Testis (tissue), 3 donors: ENCODE measurements around the gene KIF1A. TPM values are rescaled to one million over a fixed set of nuclear protein-coding genes. Genes with fewer than 3 reads are reported as not detected.

Experiments
- DNase-seq: peaks from one replicate; pipeline ENCODE4 v3.0.0-alpha.2; 2019
- H3K27ac ChIP-seq, 2 donors: fragments of 200-600 bp; sonication (generic); one replicate each; pipeline ENCODE4 v1.5.1; 2019
- H3K27me3 ChIP-seq: fragments of 200-600 bp; sonication (generic); one replicate; pipeline ENCODE4 v1.5.1; 2019
- H3K36me3 ChIP-seq: fragments of 200-600 bp; sonication (generic); one replicate; pipeline ENCODE4 v1.5.1; 2017; ENCODE audit warnings: low read depth; ENCODE audit errors: missing control alignments
- H3K4me1 ChIP-seq: fragments of 200-600 bp; sonication (generic); one replicate; pipeline ENCODE4 v1.5.1; 2019
- H3K4me3 ChIP-seq, 2 donors: fragments of 200-600 bp; sonication (generic); one replicate each; pipeline ENCODE4 v1.5.1; 2017 to 2019
- H3K9me3 ChIP-seq: fragments of 200-600 bp; sonication (generic); one replicate; pipeline ENCODE4 v1.5.1; 2017
- POLR2A ChIP-seq: fragments of 450-650 bp; IDR thresholded peaks from one replicate; pipeline ENCODE4 v1.6.1; 2017; ENCODE audit warnings: antibody characterized with exemption, mild to moderate bottlenecking, moderate library complexity
- WGBS, 2 donors: methylation state at CpG; one replicate each; pipeline ENCODE4 v1.1.5; 2018; 5-methylcytosine and 5-hydroxymethylcytosine counted together
- intact Hi-C: fragments of 100-400 bp; cut with DNase I; formaldehyde crosslinking; loops from one replicate; pipeline ENCODE4 v1.15.1; 2023; ENCODE audit warnings: low total_unique reads
- polyA plus RNA-seq: library from polyadenylated mRNA; stranded (reverse); fragments of 350-450 nt; fragmentation: Illumina TruSeq; extraction: RNeasy Lipid Tissue Mini Kit (QIAGEN cat#74804); gene quantifications from one replicate; pipeline ENCODE4 v1.2.3, GENCODE V29; 2014; ENCODE audit warnings: low read depth, low replicate concordance; ENCODE audit not compliant: insufficient read depth
- total RNA-seq, 2 donors: library from RNA; depleted of rRNA; stranded (reverse); fragments of >200 nt; gene quantifications; one replicate each; pipeline ENCODE4 v1.2.3, GENCODE V29; 2016
- TF ChIP-seq, protein P1 (sequence below), 3 experiments: fragments of 450-650 bp in 2 of 3; fragments of 200-600 bp in 1 of 3; sonication (generic) in 1 of 3; IDR thresholded peaks; one replicate each; pipeline ENCODE4 v1.5.1; 2016 to 2019; ENCODE audit warnings: antibody characterized with exemption in 3 of 3, mild to moderate bottlenecking in 2 of 3, moderate library complexity in 1 of 3

Gene KIF1A
- total and polyA plus RNA-seq, 3 donors from 2014 or later = 33.5 to 42.1 (median 37.0) TPM

DNA sequence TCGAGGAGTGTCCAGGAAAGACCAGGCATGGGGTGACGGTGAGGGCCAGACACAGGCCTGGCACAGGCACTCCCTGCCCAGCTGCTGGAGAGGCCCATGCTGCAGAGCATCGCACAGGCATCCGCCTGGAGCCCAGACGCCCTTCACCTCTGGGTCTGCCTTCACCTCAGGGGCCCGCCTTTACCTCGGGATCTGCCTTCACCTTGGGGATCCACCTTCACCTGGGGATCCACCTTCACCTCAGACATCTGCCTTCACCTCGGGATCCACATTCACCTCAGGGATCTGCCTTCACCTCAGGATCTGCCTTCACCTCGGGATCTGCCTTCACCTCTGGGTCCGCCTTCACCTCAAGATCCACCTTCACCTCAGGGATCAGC, 7.7 kb downstream of the KIF1A start:
- DNase-seq = no peak

GRCh38 chr2:240811346-240812300, 8.4 kb downstream of the KIF1A start:
- Histone ChIP-seq H3K4me1 (no peaks in the 10 kb centered on the region), H3K27me3 (no peaks in the 10 kb centered on the region), H3K27ac (no peak overlapping the region), H3K4me3 (no peak overlapping the region), H3K36me3 (no peaks in the 10 kb centered on the region), H3K9me3 (no peaks in the 10 kb centered on the region)
- no peak for DNase-seq
- intact Hi-C loops = no loop called here
- TF ChIP-seq, protein P1, sequence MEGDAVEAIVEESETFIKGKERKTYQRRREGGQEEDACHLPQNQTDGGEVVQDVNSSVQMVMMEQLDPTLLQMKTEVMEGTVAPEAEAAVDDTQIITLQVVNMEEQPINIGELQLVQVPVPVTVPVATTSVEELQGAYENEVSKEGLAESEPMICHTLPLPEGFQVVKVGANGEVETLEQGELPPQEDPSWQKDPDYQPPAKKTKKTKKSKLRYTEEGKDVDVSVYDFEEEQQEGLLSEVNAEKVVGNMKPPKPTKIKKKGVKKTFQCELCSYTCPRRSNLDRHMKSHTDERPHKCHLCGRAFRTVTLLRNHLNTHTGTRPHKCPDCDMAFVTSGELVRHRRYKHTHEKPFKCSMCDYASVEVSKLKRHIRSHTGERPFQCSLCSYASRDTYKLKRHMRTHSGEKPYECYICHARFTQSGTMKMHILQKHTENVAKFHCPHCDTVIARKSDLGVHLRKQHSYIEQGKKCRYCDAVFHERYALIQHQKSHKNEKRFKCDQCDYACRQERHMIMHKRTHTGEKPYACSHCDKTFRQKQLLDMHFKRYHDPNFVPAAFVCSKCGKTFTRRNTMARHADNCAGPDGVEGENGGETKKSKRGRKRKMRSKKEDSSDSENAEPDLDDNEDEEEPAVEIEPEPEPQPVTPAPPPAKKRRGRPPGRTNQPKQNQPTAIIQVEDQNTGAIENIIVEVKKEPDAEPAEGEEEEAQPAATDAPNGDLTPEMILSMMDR (IDR thresholded peaks at IDR 0.05) = no peak
- no peak for TF ChIP-seq POLR2A
- 92 to 94% methylated on average over 17 of the region's 17 CpGs for WGBS, 2 donors

More for the DNA sequence above, 7.7 kb downstream of the KIF1A start:
- no peak overlapping the region for H3K4me3 ChIP-seq
- H3K4me1 ChIP-seq = no peaks in the 10 kb centered on the region
- no peaks in the 10 kb centered on the region for H3K9me3 ChIP-seq
- H3K27ac ChIP-seq = no peak overlapping the region
- WGBS, 2 donors = 87 to 93% methylated on average over 6 to 10 of the region's 10 CpGs
- no peaks in the 10 kb centered on the region for H3K27me3 ChIP-seq
- TF ChIP-seq POLR2A = no peak
- TF ChIP-seq, protein P1 (IDR thresholded peaks at IDR 0.05) = no peak
- H3K36me3 ChIP-seq = no peaks in the 10 kb centered on the region
- intact Hi-C loops = no loop called here

GRCh38 chr2:240810621-240811020, 9.4 kb downstream of the KIF1A start:
- no peak overlapping the region for H3K4me3 ChIP-seq
- H3K27ac ChIP-seq = no peak overlapping the region
- no peaks in the 10 kb centered on the region for H3K36me3 ChIP-seq
- DNase-seq = no peak
- TF ChIP-seq POLR2A = no peak
- TF ChIP-seq, protein P1 (IDR thresholded peaks at IDR 0.05) = no peak
- intact Hi-C loops = no loop called here
- no peaks in the 10 kb centered on the region for H3K4me1 ChIP-seq
- no peaks in the 10 kb centered on the region for H3K27me3 ChIP-seq
- WGBS, 2 donors = 88 to 96% methylated on average over 16 of the region's 16 CpGs
- H3K9me3 ChIP-seq = no peaks in the 10 kb centered on the region

DNA sequence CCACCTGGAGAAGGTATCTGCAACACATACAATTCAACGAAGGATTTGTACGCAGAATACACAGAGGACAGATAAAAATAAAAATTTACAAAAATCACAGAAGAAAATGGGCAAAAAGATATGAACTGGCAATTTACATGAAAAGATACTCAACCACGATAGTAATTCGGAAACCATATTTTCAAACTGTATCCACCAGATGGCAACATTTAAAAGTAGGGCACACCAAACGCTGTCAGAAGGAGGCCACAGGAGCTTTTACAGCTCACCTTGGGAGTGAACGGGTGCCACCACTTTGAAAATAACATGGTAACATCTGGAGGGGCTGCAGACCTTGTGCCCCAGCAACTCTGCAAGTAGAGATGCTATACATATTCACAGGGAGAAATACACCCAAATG, 9.8 kb downstream of the KIF1A start:
- Histone ChIP-seq H3K36me3 (no peaks in the 10 kb centered on the region), H3K27ac (no peak overlapping the region), H3K4me1 (no peaks in the 10 kb centered on the region), H3K9me3 (no peaks in the 10 kb centered on the region), H3K27me3 (no peaks in the 10 kb centered on the region), H3K4me3 (no peak overlapping the region)
- TF ChIP-seq POLR2A = no peak
- TF ChIP-seq, protein P1 (IDR thresholded peaks at IDR 0.05) = no peak
- WGBS, 2 donors = 65 to 70% methylated on average over 6 of the region's 6 CpGs
- DNase-seq = no peak
- intact Hi-C loops = no loop called here

GRCh38 chr2:240809276-240809675, 10.7 kb downstream of the KIF1A start:
- no peaks in the 10 kb centered on the region for H3K4me1 ChIP-seq
- WGBS, 2 donors = 83 to 89% methylated on average over 9 of the region's 9 CpGs
- DNase-seq = no peak
- no peak overlapping the region for H3K27ac ChIP-seq
- H3K36me3 ChIP-seq = no peaks in the 10 kb centered on the region
- H3K4me3 ChIP-seq = no peak overlapping the region
- intact Hi-C loops = no loop called here
- H3K27me3 ChIP-seq = no peaks in the 10 kb centered on the region
- TF ChIP-seq, protein P1 (IDR thresholded peaks at IDR 0.05) = no peak
- no peak for TF ChIP-seq POLR2A
- no peaks in the 10 kb centered on the region for H3K9me3 ChIP-seq
